Hypothalamus (tissue), 51 donors: ENCODE results near the gene BNIPL.

Source experiments
- DNase-seq, 51 donors: peaks; one replicate each; lab custom pipeline; 2025; lab: John Stamatoyannopoulos, UW

Gene BNIPL

GRCh38 chr1:151036356-151036755 is at the start of gene BNIPL:
BNIPL (plus strand) TSS chr1:151036586; CDS start chr1:151036726, 140 bp downstream.
- no peak for DNase-seq

DNA sequence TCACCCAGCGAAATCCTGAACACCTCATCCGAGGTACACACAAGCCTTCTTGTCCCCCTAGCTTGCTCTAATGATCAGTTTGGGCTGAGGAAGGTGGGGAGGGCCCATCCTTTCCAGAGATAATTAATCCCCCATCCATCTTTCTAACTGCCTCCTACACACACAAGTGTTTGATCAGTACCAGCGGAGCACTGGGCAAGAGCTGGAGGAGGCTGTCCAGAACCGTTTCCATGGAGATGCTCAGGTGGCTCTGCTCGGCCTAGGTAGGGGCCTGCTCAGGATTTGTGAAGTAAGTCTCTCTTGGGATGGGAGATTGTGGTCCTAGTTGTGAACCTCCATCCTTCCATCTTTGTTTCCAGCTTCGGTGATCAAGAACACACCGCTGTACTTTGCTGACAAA is 48.5 kb upstream of the BNIPL start:
- DNase-seq: no peak

GRCh38 chr1:150992626-150993025 is 43.8 kb upstream of the BNIPL start:
- no peak for DNase-seq

DNA sequence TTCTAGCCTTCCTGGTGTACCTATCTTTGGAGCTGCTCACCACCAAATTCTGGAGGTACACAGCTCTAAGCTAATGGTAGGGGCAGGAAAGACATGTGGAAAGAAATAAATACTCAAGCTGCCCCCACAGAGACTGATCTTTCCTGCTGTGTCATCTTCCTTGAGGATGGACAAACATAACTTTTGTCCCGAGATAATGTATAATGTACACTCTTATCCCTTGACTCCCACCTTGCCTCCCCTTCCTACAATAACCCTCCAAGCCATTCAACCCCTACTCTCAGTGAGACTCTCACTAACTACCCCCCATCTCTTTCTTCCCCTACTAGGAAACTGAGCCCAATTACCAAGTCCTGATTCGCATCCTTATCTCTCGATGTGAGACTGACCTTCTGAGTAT is 42.1 kb upstream of the BNIPL start:
- no peak for DNase-seq

DNA sequence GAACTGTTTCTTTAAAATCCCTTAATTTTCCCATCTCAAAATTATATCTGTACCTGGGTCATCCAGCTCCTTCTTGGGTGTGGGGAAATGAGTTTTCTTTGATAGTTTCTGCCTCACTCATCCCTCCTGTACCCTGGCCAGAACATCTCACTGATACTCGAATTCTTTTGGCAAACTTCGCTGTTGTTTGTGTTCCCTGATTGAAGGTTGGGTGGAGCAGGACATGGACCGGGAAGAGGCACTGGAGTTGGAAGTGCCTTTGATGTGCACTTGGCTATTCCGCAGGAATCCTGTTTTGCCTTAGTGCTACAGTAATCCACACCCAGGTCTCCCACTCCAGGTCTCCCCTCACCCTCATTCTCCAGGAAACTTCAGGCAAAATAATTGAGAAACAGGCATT is 40.9 kb upstream of the BNIPL start:
- DNase-seq: no peak

DNA sequence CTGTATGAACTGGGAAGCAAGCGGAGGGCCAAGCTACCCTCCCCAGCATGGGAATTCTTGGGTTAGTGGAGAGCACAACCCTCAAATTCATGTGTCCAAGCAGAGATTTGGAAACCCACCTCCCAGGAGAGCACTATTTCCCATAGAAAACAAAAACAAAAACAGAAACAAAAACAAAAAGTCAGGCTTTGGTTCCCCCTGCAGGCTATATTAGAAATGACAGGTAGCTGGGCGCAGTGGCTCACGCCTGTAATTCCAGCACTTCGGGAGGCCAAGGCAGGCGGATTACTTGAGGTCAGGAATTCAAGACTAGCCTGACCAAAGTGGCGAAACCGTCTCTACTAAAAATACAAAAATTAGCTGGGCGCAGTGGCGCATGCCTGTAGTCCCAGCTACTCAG is 40.5 kb upstream of the BNIPL start:
- peak in 16 of 51 donors; percentile 13 to 41 (median 22) for DNase-seq

GRCh38 chr1:150997126-150997872 is 39.1 kb upstream of the BNIPL start:
- no peak for DNase-seq

GRCh38 chr1:150997949-150998348 is 38.4 kb upstream of the BNIPL start:
- DNase-seq: no peak

DNA sequence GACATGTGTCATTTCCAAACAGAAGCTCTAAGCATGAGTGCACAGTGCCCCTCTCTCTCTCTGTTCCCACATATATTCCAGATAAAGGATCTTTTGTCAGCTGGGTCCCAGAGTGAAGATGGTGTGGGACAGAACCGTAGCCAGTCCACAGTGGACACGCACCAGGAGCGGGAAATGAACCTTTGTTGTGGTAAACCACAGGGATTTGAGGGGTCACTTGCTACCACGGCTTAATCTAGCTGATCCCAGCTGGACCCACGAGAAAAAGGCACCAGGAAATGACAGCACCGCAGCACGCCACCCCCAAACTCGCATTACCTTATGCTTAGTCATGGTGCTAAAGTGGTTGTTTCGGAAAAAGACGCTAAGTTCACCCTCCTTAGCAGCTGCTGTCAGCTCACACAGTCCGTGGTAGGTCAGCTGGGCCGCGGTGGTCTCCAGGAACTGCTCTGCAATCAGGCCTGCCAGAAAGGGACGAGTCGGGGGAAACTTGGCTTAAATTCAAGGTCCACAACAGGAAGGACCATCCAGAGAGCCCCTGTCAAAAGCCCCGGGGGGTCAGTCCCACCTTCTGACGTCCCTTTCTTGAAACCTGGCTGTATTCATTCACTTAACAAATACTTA is 37.2 kb upstream of the BNIPL start:
- DNase-seq: peak in 10 of 51 donors; percentile 18 to 60 (median 28)

DNA sequence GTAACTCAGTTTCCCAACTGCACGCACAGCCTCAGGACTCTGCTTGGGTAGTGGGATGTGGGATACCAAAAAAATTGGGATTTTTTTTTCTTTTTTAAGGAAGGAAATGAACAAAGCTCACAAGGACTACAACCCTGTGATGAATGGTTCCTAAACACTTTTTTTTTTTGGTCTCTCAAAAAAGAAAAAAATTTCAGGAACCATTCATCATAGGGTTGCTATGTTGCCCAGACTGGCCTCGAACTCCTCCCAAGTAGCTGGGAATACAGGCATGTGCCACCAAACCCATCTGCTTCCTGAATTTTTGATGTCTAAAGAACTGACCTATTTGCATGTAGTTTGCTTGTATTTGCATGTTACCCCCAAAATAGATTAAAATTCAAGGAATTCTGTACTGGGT is 36.5 kb upstream of the BNIPL start:
- no peak for DNase-seq

DNA sequence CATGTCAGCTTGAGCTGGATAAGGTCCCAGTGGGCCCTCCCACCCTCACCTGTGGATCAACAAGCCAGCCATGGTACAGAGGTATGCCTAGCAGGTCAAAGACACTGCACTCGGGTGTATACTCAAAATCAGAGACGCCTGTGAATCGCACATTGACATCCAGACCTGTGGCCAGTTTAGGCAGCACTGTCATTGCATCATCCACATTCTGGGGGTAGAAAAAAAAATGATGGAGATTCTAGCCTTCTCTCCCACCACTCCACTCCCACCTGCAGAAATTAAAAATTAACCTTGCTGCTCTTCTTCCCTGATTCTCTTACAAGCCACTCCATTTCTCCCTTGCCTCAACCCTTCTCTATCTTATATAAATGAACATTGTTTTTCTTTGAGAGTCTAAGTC is 36.0 kb upstream of the BNIPL start:
- DNase-seq: no peak

DNA sequence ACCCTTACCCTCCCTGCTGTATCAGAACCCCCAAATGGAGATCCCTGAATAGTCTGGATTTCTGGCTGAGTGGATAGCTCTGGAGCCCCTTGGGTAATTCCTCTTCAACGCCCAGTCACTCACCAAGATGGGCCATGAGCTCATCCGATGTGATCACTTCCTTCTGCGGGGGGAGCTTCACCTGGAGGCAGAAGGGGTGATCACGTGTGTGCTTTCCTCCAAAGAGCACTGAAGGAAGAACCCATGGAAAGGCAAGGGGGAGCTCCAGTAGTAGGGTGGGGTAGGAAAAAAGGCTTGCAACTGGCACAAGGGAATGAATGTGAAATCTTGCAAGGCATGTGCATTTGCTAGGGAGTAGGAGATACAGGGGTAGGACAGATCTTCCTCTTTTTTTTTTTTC is 34.8 kb upstream of the BNIPL start:
- DNase-seq: no peak

DNA sequence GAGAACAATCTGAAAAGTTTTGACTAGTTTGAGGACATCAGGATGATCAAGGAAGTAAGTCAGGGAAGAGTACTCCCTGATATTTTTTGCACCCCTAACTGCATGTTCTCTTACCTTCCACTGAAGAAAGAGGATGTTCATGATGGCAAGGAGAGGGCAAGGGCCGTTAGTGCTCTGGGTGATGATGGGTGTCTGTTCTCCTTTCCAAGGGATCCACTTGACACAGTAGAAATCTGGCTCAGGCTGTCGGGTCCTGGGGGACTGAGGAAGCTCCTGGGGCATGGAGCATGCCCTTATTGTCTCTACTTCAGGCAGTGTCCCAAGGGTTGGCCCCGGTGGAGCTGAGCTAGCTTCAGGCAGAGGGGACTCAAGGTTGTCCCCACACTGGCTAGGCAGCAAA is 34.3 kb upstream of the BNIPL start:
- DNase-seq: no peak

DNA sequence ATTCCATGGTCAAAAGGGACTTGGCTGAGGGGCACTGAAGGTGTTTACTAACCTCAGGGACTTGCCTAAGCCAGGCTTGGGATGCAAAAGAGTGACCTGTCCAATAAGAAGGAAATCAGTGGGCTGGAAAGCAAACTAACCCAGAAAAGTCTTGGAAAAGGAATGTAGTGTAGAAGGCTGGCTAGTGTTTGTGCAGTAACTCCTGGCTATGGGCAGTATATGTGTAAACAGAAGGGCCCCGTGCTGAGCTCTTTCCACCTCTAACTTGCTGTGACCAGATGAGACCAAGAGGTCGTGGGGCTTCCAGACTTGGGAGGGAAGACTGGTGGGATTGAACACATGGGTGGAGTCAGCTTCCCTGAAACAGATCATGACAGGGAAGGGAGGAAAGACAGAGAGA is 33.8 kb upstream of the BNIPL start:
- DNase-seq: no peak

DNA sequence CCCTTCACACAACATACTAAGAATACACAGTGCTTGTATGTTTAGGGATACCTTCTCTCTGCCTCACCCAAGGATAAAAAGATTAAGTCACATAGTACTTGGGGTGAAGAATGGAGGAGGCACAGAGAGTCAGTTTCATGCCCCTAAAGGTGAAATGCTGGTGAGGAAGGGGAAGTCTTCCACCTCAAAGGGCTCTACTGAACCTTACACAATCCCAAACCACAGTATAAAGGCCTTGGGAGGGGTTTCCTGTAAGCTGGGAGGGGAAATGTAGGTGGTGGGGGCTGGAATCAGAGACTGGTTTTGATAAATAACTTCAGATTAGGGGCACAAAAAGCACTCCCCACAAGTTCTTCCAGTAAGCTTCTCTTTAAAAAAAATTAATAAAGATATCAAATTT is 33.2 kb upstream of the BNIPL start:
- no peak for DNase-seq

DNA sequence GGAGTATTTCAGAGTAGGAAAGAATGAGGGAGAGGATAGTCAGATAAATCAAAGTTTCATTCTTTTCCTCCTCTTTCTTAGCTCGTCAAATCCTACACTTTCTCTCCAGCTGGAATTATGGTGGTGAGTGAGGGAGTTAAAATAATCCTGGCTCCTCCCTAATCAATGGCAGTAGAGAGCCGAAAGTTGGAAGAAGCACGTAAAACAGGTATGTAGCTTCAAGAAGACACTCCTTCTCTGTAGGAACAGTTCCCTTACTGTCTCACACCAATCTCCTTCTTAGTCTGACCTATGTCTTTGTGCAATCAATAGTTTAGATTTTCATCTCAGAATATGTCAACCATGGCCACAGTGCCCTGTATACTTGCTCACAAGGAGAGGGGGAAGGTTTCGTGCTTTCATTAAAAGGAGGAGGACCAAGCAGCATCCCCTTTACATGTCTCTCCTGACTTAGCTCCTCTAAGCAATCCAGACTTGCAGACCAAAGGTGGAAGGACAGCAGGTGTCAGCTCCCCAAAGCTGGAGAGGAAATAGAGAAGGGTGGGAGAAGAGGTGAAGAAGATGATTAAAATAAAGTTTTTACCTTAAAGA is 30.6 kb upstream of the BNIPL start:
- peak in 3 of 51 donors; percentile 55 to 56 (median 56) for DNase-seq

- DNase-seq: peak in 48 of 51 donors; percentile 20 to 89 (median 65)
These were observed 29.9 kb upstream of the BNIPL start, which contains the start of gene MINDY1 for GRCh38 chr1:151006327-151007052. MINDY1 (minus strand) TSS chr1:151006902; CDS start chr1:151002617, 4,285 bp downstream.

DNA sequence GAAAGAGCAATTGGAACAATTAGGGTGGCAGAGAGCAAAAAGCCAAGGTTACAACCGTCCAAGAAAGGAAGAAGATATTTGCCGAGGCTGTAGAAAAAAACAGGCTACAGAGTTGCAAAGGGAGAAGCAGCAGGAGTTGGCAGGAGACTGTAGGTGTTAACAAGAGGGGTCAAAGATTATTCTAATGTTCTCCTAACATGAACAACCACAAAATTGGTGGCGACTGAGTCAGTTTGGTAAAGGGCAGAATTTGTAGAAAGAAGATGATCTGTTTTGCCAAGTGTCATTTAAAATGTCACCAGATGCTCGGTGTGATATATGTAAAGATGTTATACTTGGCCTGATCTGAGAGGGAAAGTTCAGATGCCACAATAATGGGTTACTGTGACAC is 28.5 kb upstream of the BNIPL start:
- peak in 2 of 51 donors; percentile 30 to 71 for DNase-seq

- peak in 50 of 51 donors; percentile 42 to 97 (median 90) for DNase-seq
These were observed 27.9 kb upstream of the BNIPL start, which contains the start of gene PRUNE1 for GRCh38 chr1:151008244-151009205. PRUNE1 (plus strand) TSS chr1:151008449; CDS start chr1:151008633, 184 bp downstream.

DNA sequence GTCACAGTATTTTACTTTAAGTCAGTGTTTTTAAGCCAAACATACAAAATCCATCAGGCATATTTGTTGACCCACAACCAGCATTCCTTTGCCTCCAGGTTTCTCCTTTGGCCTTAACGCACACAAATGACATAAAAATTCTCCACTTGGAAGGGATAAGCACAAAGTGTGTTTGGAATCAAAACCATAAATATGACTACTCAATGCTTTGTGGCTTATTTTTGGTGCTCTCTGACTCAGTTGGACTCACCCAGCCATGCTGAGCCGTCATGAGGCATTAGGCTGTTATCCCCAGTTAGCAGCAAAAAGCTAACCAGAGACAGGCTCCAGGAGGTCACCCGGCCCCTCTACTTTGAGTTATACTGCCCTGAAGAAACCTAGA is 27.2 kb upstream of the BNIPL start:
- DNase-seq: peak in 1 of 51 donors; percentile 11
